Measurements from ENCODE around the gene TRIM3. TPM values are rescaled to one million over a fixed set of nuclear protein-coding genes. Genes with fewer than 3 reads are reported as not detected.

TRIM3 gene
- total and polyA plus RNA-seq, 2 experiments from 2014 or later = 7.9 to 21.1 TPM

- Mint-ChIP-seq H3K27ac (no peak overlapping the region), H3K36me3 (ENCODE audit: low read depth) (no peaks in the 10 kb centered on the region), H3K4me1 (no peaks in the 10 kb centered on the region), H3K9me3 (no peaks in the 10 kb centered on the region), H3K27me3 (ENCODE audit: insufficient read depth, low read depth, poor library complexity) (no peaks in the 10 kb centered on the region), H3K4me3 (no peak overlapping the region)
- H3F3A ChIP-seq (replicated peaks; ENCODE audit: low read depth) = no peaks in the 10 kb centered on the region
- H2AFZ ChIP-seq = no peak overlapping the region
- no peaks in the 10 kb centered on the region for H4K20me1 ChIP-seq (replicated peaks; ENCODE audit: insufficient read depth)
- H3K79me2 ChIP-seq (replicated peaks; ENCODE audit: insufficient read depth) = no peaks in the 10 kb centered on the region
- no peaks in the 10 kb centered on the region for H3K27me3 ChIP-seq (ENCODE audit: insufficient read depth)
- TF ChIP-seq ZNF114 (CRISPR knock-in tag; IDR thresholded peaks at IDR 0.05) = no peak
- no peak for TF ChIP-seq POLR2AphosphoS5 (IDR thresholded peaks at IDR 0.05; ENCODE audit: low read depth)
- no peak for TF ChIP-seq ETS1 (IDR thresholded peaks at IDR 0.05)
- no peak for TF ChIP-seq STAT1 (IDR thresholded peaks at IDR 0.05; ENCODE audit: unreplicated experiment)
- no peak for TF ChIP-seq NANOG (IDR thresholded peaks at IDR 0.05; ENCODE audit: borderline replicate concordance)
- no peak for TF ChIP-seq EZH2 (IDR thresholded peaks at IDR 0.05; ENCODE audit: low read depth, unreplicated experiment)
- no peak for TF ChIP-seq CREB1 (CRISPR knock-in tag; IDR thresholded peaks at IDR 0.05; ENCODE audit: low read depth)
- no peak for TF ChIP-seq JUNB (IDR thresholded peaks at IDR 0.05; ENCODE audit: unreplicated experiment)
- no peak for TF ChIP-seq ZNF462 (CRISPR knock-in tag; IDR thresholded peaks at IDR 0.05)
- no peak for TF ChIP-seq ZNF331 (CRISPR knock-in tag; IDR thresholded peaks at IDR 0.05; ENCODE audit: low read depth)
- no peak for TF ChIP-seq EZH2phosphoT487 (IDR thresholded peaks at IDR 0.05; ENCODE audit: unreplicated experiment)
- TF ChIP-seq CTCF (conservative IDR thresholded peaks at IDR 0.05; ENCODE audit: low read depth in 2 of 2) = no peak
- TF ChIP-seq REST (IDR thresholded peaks at IDR 0.05; ENCODE audit: unreplicated experiment) = no peak
- no peaks in the 10 kb centered on the region for H3K36me3 ChIP-seq (ENCODE audit: insufficient read depth)
- no peak overlapping the region for H3K4me2 ChIP-seq
- H3K9me2 ChIP-seq (ENCODE audit: insufficient read depth) = no peaks in the 10 kb centered on the region
- no peak overlapping the region for H3K4me3 ChIP-seq
- DNase-seq (ENCODE audit: low spot score) (no peak), ATAC-seq (no peak)
- H3K27ac ChIP-seq (ENCODE audit: low read depth) = no peak overlapping the region
- no peaks in the 10 kb centered on the region for H3K4me1 ChIP-seq (ENCODE audit: insufficient read depth)
These were observed 16.0 kb downstream of the TRIM3 start for GRCh38 chr11:6457581-6458320.
